Measurements from ENCODE around the gene NOC3L. TPM values are rescaled to one million over a fixed set of nuclear protein-coding genes. Genes with fewer than 3 reads are reported as not detected.

The NOC3L gene
- total RNA-seq, 1 experiment from 2014 or later: 25.5 TPM

GRCh38 chr10:94310369-94310768, 52.4 kb downstream of the NOC3L start:
- Histone ChIP-seq H3K4me2 (ENCODE audit: low read depth, low read length, poor library complexity, severe bottlenecking) (no peak overlapping the region), H3K9ac (ENCODE audit: low read length) (no peak overlapping the region), H3K9me3 (ENCODE audit: low read length) (no peaks in the 10 kb centered on the region), H2AFZ (ENCODE audit: low read length) (no peak overlapping the region), H3K27me3 (ENCODE audit: low read length) (no peaks in the 10 kb centered on the region), H3K36me3 (ENCODE audit: insufficient read depth, low read length) (no peaks in the 10 kb centered on the region), H3K9me2 (replicated peaks; ENCODE audit: insufficient read depth, low read length) (no peaks in the 10 kb centered on the region), H3K79me2 (ENCODE audit: low read length) (no peaks in the 10 kb centered on the region), H3K27ac (ENCODE audit: low read length) (no peak overlapping the region), H4K20me1 (ENCODE audit: insufficient read depth, low read depth, low read length) (no peaks in the 10 kb centered on the region), H3K4me1 (ENCODE audit: low read length) (no peaks in the 10 kb centered on the region), H3K4me3 (ENCODE audit: low read length) (no peak overlapping the region)
- DNase-seq: no peak

DNA sequence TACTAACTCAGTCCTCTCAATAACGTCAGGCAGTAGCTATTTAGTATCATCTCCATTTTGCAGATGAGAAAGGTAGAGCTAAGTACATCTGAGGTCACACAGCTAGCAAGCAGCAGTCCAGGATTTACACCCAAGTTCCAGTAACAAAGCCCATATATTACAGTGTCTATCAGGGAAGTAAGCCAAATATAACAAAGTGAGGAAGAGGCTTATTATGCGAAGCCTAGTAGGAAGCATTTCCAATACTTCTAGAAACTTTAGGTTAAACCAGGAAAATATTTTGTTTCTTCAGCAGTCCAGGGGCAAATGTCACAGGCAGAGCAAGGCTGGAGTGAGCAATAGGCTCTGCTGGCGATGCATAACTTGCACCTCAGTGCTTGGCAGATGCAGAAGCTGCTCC, 53.9 kb downstream of the NOC3L start:
- Histone ChIP-seq H2AFZ (ENCODE audit: low read length) (no peak overlapping the region), H3K27ac (ENCODE audit: low read length) (no peak overlapping the region), H3K9me2 (replicated peaks; ENCODE audit: insufficient read depth, low read length) (no peaks in the 10 kb centered on the region), H3K4me1 (ENCODE audit: low read length) (no peaks in the 10 kb centered on the region), H4K20me1 (ENCODE audit: insufficient read depth, low read depth, low read length) (no peaks in the 10 kb centered on the region), H3K9me3 (ENCODE audit: low read length) (no peaks in the 10 kb centered on the region), H3K36me3 (ENCODE audit: insufficient read depth, low read length) (no peaks in the 10 kb centered on the region), H3K4me2 (ENCODE audit: low read depth, low read length, poor library complexity, severe bottlenecking) (no peak overlapping the region), H3K79me2 (ENCODE audit: low read length) (no peaks in the 10 kb centered on the region), H3K9ac (ENCODE audit: low read length) (no peak overlapping the region), H3K27me3 (ENCODE audit: low read length) (no peaks in the 10 kb centered on the region), H3K4me3 (ENCODE audit: low read length) (no peak overlapping the region)
- DNase-seq: no peak

- H2AFZ ChIP-seq (ENCODE audit: low read length): no peak overlapping the region
- H3K4me2 ChIP-seq (ENCODE audit: low read depth, low read length, poor library complexity, severe bottlenecking): no peak overlapping the region
- no peak overlapping the region for H3K9ac ChIP-seq (ENCODE audit: low read length)
- DNase-seq: no peak
- H3K79me2 ChIP-seq (ENCODE audit: low read length): no peaks in the 10 kb centered on the region
- H3K4me1 ChIP-seq (ENCODE audit: low read length): no peaks in the 10 kb centered on the region
- no peak overlapping the region for H3K4me3 ChIP-seq (ENCODE audit: low read length)
- no peaks in the 10 kb centered on the region for H3K36me3 ChIP-seq (ENCODE audit: insufficient read depth, low read length)
- no peaks in the 10 kb centered on the region for H3K9me3 ChIP-seq (ENCODE audit: low read length)
- no peaks in the 10 kb centered on the region for H3K9me2 ChIP-seq (replicated peaks; ENCODE audit: insufficient read depth, low read length)
- no peaks in the 10 kb centered on the region for H4K20me1 ChIP-seq (ENCODE audit: insufficient read depth, low read depth, low read length)
- no peaks in the 10 kb centered on the region for H3K27me3 ChIP-seq (ENCODE audit: low read length)
- H3K27ac ChIP-seq (ENCODE audit: low read length): no peak overlapping the region
Observed at GRCh38 chr10:94307046-94307615, 55.6 kb downstream of the NOC3L start.

GRCh38 chr10:94303929-94304328, 58.8 kb downstream of the NOC3L start:
- DNase-seq: no peak
- H2AFZ ChIP-seq (ENCODE audit: low read length): no peak overlapping the region

GRCh38 chr10:94300042-94300441, 62.7 kb downstream of the NOC3L start:
- Histone ChIP-seq H3K9ac (ENCODE audit: low read length) (no peak overlapping the region), H3K27ac (ENCODE audit: low read length) (no peak overlapping the region), H3K4me2 (ENCODE audit: low read depth, low read length, poor library complexity, severe bottlenecking) (no peak overlapping the region), H3K9me2 (replicated peaks; ENCODE audit: insufficient read depth, low read length) (no peaks in the 10 kb centered on the region), H3K79me2 (ENCODE audit: low read length) (no peaks in the 10 kb centered on the region), H3K27me3 (ENCODE audit: low read length) (no peaks in the 10 kb centered on the region), H3K4me1 (ENCODE audit: low read length) (no peaks in the 10 kb centered on the region), H3K36me3 (ENCODE audit: insufficient read depth, low read length) (no peaks in the 10 kb centered on the region), H3K9me3 (ENCODE audit: low read length) (no peaks in the 10 kb centered on the region), H4K20me1 (ENCODE audit: insufficient read depth, low read depth, low read length) (no peaks in the 10 kb centered on the region), H2AFZ (ENCODE audit: low read length) (no peak overlapping the region), H3K4me3 (ENCODE audit: low read length) (no peak overlapping the region)
- DNase-seq: no peak

More at GRCh38 chr10:94303929-94304328, 58.8 kb downstream of the NOC3L start:
- H4K20me1 ChIP-seq (ENCODE audit: insufficient read depth, low read depth, low read length): no peaks in the 10 kb centered on the region
- no peaks in the 10 kb centered on the region for H3K9me2 ChIP-seq (replicated peaks; ENCODE audit: insufficient read depth, low read length)
- H3K36me3 ChIP-seq (ENCODE audit: insufficient read depth, low read length): no peaks in the 10 kb centered on the region
- H3K4me1 ChIP-seq (ENCODE audit: low read length): no peaks in the 10 kb centered on the region
- H3K4me2 ChIP-seq (ENCODE audit: low read depth, low read length, poor library complexity, severe bottlenecking): no peak overlapping the region
- no peak overlapping the region for H3K9ac ChIP-seq (ENCODE audit: low read length)
- H3K27me3 ChIP-seq (ENCODE audit: low read length): no peaks in the 10 kb centered on the region
- no peak overlapping the region for H3K27ac ChIP-seq (ENCODE audit: low read length)
- H3K79me2 ChIP-seq (ENCODE audit: low read length): no peaks in the 10 kb centered on the region
- H3K9me3 ChIP-seq (ENCODE audit: low read length): no peaks in the 10 kb centered on the region
- no peak overlapping the region for H3K4me3 ChIP-seq (ENCODE audit: low read length)

- H3K36me3 ChIP-seq (ENCODE audit: insufficient read depth, low read length): no peaks in the 10 kb centered on the region
Observed at GRCh38 chr10:94299417-94299816, 63.3 kb downstream of the NOC3L start.

GRCh38 chr10:94294168-94294567, 68.6 kb downstream of the NOC3L start:
- Histone ChIP-seq H3K9me3 (ENCODE audit: low read length) (no peaks in the 10 kb centered on the region), H3K36me3 (ENCODE audit: insufficient read depth, low read length) (no peaks in the 10 kb centered on the region), H3K27me3 (ENCODE audit: low read length) (no peaks in the 10 kb centered on the region), H3K9ac (ENCODE audit: low read length) (no peak overlapping the region), H3K4me1 (ENCODE audit: low read length) (no peaks in the 10 kb centered on the region), H3K4me2 (ENCODE audit: low read depth, low read length, poor library complexity, severe bottlenecking) (no peak overlapping the region), H3K4me3 (ENCODE audit: low read length) (no peak overlapping the region), H2AFZ (ENCODE audit: low read length) (no peak overlapping the region), H3K27ac (ENCODE audit: low read length) (no peak overlapping the region), H3K9me2 (replicated peaks; ENCODE audit: insufficient read depth, low read length) (no peaks in the 10 kb centered on the region), H3K79me2 (ENCODE audit: low read length) (no peaks in the 10 kb centered on the region), H4K20me1 (ENCODE audit: insufficient read depth, low read depth, low read length) (no peaks in the 10 kb centered on the region)
- DNase-seq: no peak

More at GRCh38 chr10:94299417-94299816, 63.3 kb downstream of the NOC3L start:
- Histone ChIP-seq H2AFZ (ENCODE audit: low read length) (no peak overlapping the region), H4K20me1 (ENCODE audit: insufficient read depth, low read depth, low read length) (no peaks in the 10 kb centered on the region), H3K9ac (ENCODE audit: low read length) (no peak overlapping the region), H3K4me3 (ENCODE audit: low read length) (no peak overlapping the region), H3K27me3 (ENCODE audit: low read length) (no peaks in the 10 kb centered on the region), H3K4me2 (ENCODE audit: low read depth, low read length, poor library complexity, severe bottlenecking) (no peak overlapping the region), H3K9me2 (replicated peaks; ENCODE audit: insufficient read depth, low read length) (no peaks in the 10 kb centered on the region), H3K4me1 (ENCODE audit: low read length) (no peaks in the 10 kb centered on the region), H3K79me2 (ENCODE audit: low read length) (no peaks in the 10 kb centered on the region), H3K9me3 (ENCODE audit: low read length) (no peaks in the 10 kb centered on the region), H3K27ac (ENCODE audit: low read length) (no peak overlapping the region)
- DNase-seq: no peak

GRCh38 chr10:94293354-94293753, 69.4 kb downstream of the NOC3L start:
- H4K20me1 ChIP-seq (ENCODE audit: insufficient read depth, low read depth, low read length): no peaks in the 10 kb centered on the region
- no peaks in the 10 kb centered on the region for H3K4me1 ChIP-seq (ENCODE audit: low read length)
- H2AFZ ChIP-seq (ENCODE audit: low read length): no peak overlapping the region
- no peaks in the 10 kb centered on the region for H3K9me3 ChIP-seq (ENCODE audit: low read length)
- H3K4me3 ChIP-seq (ENCODE audit: low read length): no peak overlapping the region
- no peaks in the 10 kb centered on the region for H3K79me2 ChIP-seq (ENCODE audit: low read length)
- H3K27ac ChIP-seq (ENCODE audit: low read length): no peak overlapping the region
- no peaks in the 10 kb centered on the region for H3K36me3 ChIP-seq (ENCODE audit: insufficient read depth, low read length)
- no peaks in the 10 kb centered on the region for H3K27me3 ChIP-seq (ENCODE audit: low read length)
- H3K4me2 ChIP-seq (ENCODE audit: low read depth, low read length, poor library complexity, severe bottlenecking): no peak overlapping the region
- H3K9ac ChIP-seq (ENCODE audit: low read length): no peak overlapping the region
- DNase-seq: no peak
- H3K9me2 ChIP-seq (replicated peaks; ENCODE audit: insufficient read depth, low read length): no peaks in the 10 kb centered on the region

Measured in Karpas-422 (cell line).